ENCODE data around the gene TPGS2. TPM values are rescaled to one million over a fixed set of nuclear protein-coding genes. Genes with fewer than 3 reads are reported as not detected.

Gene TPGS2
- total RNA-seq, 1 experiment from 2014 or later = 62.6 TPM

- no peak for DNase-seq
- no peak for TF ChIP-seq CTCF (conservative IDR thresholded peaks at IDR 0.05)
- no peak for TF ChIP-seq EZH2 (IDR thresholded peaks at IDR 0.05; ENCODE audit: low read depth)
- no peak overlapping the region for H3K4me3 ChIP-seq
- peaks cover 13% of the 10 kb centered on the region for H3K4me1 ChIP-seq (replicated peaks; ENCODE audit: insufficient read depth)
- H3K27ac ChIP-seq = no peak overlapping the region
- no TSS peak for BruUV-seq (replicated peaks)
- H4K20me1 ChIP-seq (ENCODE audit: insufficient read depth) = no peaks in the 10 kb centered on the region
- POLR2A ChIA-PET (ENCODE audit: unreplicated experiment) = no interaction called here
- H3K79me2 ChIP-seq (ENCODE audit: low read depth) = peaks cover 13% of the 10 kb centered on the region
- H3K4me2 ChIP-seq = no peak overlapping the region
- peaks cover 10% of the 10 kb centered on the region; the same call in 1 of the 2 replicates for H3F3A ChIP-seq (ENCODE audit: insufficient read depth, low read depth)
- H3K27me3 ChIP-seq (ENCODE audit: insufficient read depth, low read depth) = no peaks in the 10 kb centered on the region
- CTCF ChIA-PET = no interaction called here
- H3K9me2 ChIP-seq (ENCODE audit: insufficient read depth) = no peaks in the 10 kb centered on the region
- H3K36me3 ChIP-seq (ENCODE audit: low read depth) = no peaks in the 10 kb centered on the region
- H3K9me3 ChIP-seq (ENCODE audit: insufficient read depth, low read depth) = no peaks in the 10 kb centered on the region
- intact Hi-C loops (cut with micrococcal nuclease; ENCODE audit: unreplicated experiment) = no loop called here
- no peak overlapping the region for H2AFZ ChIP-seq
Observed at GRCh38 chr18:36825526-36825925, 3.3 kb downstream of the TPGS2 start.

GRCh38 chr18:36821681-36822080 is 7.1 kb downstream of the TPGS2 start:
- Histone ChIP-seq H3K4me1 (replicated peaks; ENCODE audit: insufficient read depth) (no peaks in the 10 kb centered on the region), H3F3A (ENCODE audit: insufficient read depth, low read depth) (no peaks in the 10 kb centered on the region), H3K9me3 (ENCODE audit: insufficient read depth, low read depth) (no peaks in the 10 kb centered on the region), H2AFZ (no peak overlapping the region), H3K4me2 (no peak overlapping the region), H3K9me2 (ENCODE audit: insufficient read depth) (no peaks in the 10 kb centered on the region), H3K27me3 (ENCODE audit: insufficient read depth, low read depth) (no peaks in the 10 kb centered on the region), H4K20me1 (ENCODE audit: insufficient read depth) (no peaks in the 10 kb centered on the region), H3K79me2 (ENCODE audit: low read depth) (peaks cover 4% of the 10 kb centered on the region; the same call in 1 of the 2 replicates), H3K36me3 (ENCODE audit: low read depth) (no peaks in the 10 kb centered on the region), H3K27ac (no peak overlapping the region), H3K4me3 (no peak overlapping the region)
- BruUV-seq (replicated peaks) = no TSS peak
- CTCF ChIA-PET = no interaction called here
- intact Hi-C loops (cut with micrococcal nuclease; ENCODE audit: unreplicated experiment) = no loop called here
- DNase-seq = no peak
- TF ChIP-seq CTCF (conservative IDR thresholded peaks at IDR 0.05) (no peak), EZH2 (IDR thresholded peaks at IDR 0.05; ENCODE audit: low read depth) (no peak)
- POLR2A ChIA-PET (ENCODE audit: unreplicated experiment) = no interaction called here

GRCh38 chr18:36819621-36820020 is 9.2 kb downstream of the TPGS2 start:
- Histone ChIP-seq H3K4me3 (no peak overlapping the region), H3K4me1 (replicated peaks; ENCODE audit: insufficient read depth) (no peaks in the 10 kb centered on the region), H3K27me3 (ENCODE audit: insufficient read depth, low read depth) (no peaks in the 10 kb centered on the region), H4K20me1 (ENCODE audit: insufficient read depth) (no peaks in the 10 kb centered on the region), H3K9me3 (ENCODE audit: insufficient read depth, low read depth) (no peaks in the 10 kb centered on the region), H3K9me2 (ENCODE audit: insufficient read depth) (no peaks in the 10 kb centered on the region), H3K36me3 (ENCODE audit: low read depth) (no peaks in the 10 kb centered on the region), H3F3A (ENCODE audit: insufficient read depth, low read depth) (no peaks in the 10 kb centered on the region), H3K4me2 (no peak overlapping the region), H3K79me2 (ENCODE audit: low read depth) (no peaks in the 10 kb centered on the region), H3K27ac (no peak overlapping the region), H2AFZ (no peak overlapping the region)
- ChIA-PET POLR2A (ENCODE audit: unreplicated experiment) (no interaction called here), CTCF (no interaction called here)
- BruUV-seq (replicated peaks) = no TSS peak
- no peak for DNase-seq
- no peak for TF ChIP-seq EZH2 (IDR thresholded peaks at IDR 0.05; ENCODE audit: low read depth)
- no peak for TF ChIP-seq CTCF (conservative IDR thresholded peaks at IDR 0.05)
- intact Hi-C loops (cut with micrococcal nuclease; ENCODE audit: unreplicated experiment) = no loop called here

All from PC-9 (cell line).